ENCODE measurements around the gene ARMC6. TPM values are rescaled to one million over a fixed set of nuclear protein-coding genes. Genes with fewer than 3 reads are reported as not detected.

ARMC6 gene
- total RNA-seq, 4 donors from 2014 or later = 15.9 to 24.0 (median 19.2) TPM

DNA sequence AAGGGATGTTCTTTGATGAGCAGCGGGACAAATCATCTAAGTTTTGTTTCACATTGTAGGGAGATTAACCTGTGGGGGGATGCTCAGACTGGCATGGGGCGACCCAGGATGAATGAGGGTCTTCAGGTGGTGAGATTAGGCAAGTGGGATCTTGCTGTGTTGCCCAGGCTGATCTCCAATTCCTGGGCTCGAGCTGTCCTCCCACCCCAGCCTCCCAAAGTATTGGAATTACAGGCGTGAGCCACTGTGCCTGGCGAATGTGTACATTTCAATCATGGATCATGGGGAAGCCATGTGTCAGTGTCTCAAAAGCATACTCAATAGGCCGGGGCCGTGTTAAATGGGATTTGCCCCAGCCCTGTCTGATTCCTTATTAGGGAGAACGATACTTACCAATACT lies 38.5 kb downstream of the ARMC6 start:
- no peaks in the 10 kb centered on the region for H3K9me3 ChIP-seq
- H3K27me3 ChIP-seq = no peaks in the 10 kb centered on the region
- H3K27ac ChIP-seq = no peak overlapping the region
- WGBS, 2 donors (ENCODE audit: low coverage in 1 of 2) = 89% methylated on average over 4 of the region's 8 CpGs; no CpG with 5 or more reads in 1 of the 2 donors
- no peak for TF ChIP-seq EP300 (IDR thresholded peaks at IDR 0.05)
- TF ChIP-seq, protein P1, sequence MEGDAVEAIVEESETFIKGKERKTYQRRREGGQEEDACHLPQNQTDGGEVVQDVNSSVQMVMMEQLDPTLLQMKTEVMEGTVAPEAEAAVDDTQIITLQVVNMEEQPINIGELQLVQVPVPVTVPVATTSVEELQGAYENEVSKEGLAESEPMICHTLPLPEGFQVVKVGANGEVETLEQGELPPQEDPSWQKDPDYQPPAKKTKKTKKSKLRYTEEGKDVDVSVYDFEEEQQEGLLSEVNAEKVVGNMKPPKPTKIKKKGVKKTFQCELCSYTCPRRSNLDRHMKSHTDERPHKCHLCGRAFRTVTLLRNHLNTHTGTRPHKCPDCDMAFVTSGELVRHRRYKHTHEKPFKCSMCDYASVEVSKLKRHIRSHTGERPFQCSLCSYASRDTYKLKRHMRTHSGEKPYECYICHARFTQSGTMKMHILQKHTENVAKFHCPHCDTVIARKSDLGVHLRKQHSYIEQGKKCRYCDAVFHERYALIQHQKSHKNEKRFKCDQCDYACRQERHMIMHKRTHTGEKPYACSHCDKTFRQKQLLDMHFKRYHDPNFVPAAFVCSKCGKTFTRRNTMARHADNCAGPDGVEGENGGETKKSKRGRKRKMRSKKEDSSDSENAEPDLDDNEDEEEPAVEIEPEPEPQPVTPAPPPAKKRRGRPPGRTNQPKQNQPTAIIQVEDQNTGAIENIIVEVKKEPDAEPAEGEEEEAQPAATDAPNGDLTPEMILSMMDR (IDR thresholded peaks at IDR 0.05) = no peak
- no peak for TF ChIP-seq POLR2A (IDR thresholded peaks at IDR 0.05)
- TF ChIP-seq POLR2AphosphoS5 (IDR thresholded peaks at IDR 0.05) = no peak
- ATAC-seq = no peak
- peaks cover 0 to 32% of the 10 kb centered on the region in 2 donors for H3K36me3 ChIP-seq
- H3K4me1 ChIP-seq = peaks cover 0 to 28% (median 6%) of the 10 kb centered on the region in 3 donors
- no peak overlapping the region for H3K4me3 ChIP-seq

- H3K4me3 ChIP-seq = no peak overlapping the region
- H3K27me3 ChIP-seq = no peaks in the 10 kb centered on the region
- no peaks in the 10 kb centered on the region for H3K9me3 ChIP-seq
- 65 to 76% methylated on average over 9 to 10 of the region's 13 CpGs for WGBS, 2 donors (ENCODE audit: low coverage in 1 of 2)
- H3K4me1 ChIP-seq = peaks cover 0 to 5% (median 1%) of the 10 kb centered on the region in 3 donors
- ATAC-seq = no peak
- H3K36me3 ChIP-seq = peaks cover 0 to 35% of the 10 kb centered on the region in 2 donors
- no peak overlapping the region for H3K27ac ChIP-seq
- no peak for TF ChIP-seq EP300 (IDR thresholded peaks at IDR 0.05)
- no peak for TF ChIP-seq POLR2A (IDR thresholded peaks at IDR 0.05)
- TF ChIP-seq, protein P1 (IDR thresholded peaks at IDR 0.05) = no peak
- TF ChIP-seq POLR2AphosphoS5 (IDR thresholded peaks at IDR 0.05) = no peak
These were observed 40.9 kb downstream of the ARMC6 start for GRCh38 chr19:19074196-19074882.

DNA sequence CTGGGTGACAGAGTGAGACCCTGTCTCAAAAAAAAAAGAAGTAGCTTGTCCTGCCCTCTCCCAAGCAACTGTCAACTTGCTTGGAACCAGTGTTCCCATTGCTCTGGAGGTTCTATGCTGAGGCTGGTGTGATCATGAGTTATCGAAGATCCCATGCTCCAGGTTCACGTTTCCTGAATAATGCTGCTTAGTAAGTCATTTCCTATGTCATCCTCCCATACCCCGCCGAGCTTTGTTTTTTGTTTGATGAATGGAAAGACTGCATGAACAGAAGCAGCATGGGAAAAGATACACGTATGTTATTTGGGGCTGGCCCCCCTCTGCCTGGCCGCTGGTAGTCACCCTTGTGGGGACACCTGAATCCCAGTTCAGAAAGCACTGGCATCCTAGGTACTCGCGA lies 41.7 kb downstream of the ARMC6 start:
- Histone ChIP-seq H3K27me3 (no peaks in the 10 kb centered on the region), H3K4me3 (no peak overlapping the region), H3K4me1 (no peaks in the 10 kb centered on the region), H3K36me3 (peaks cover 0 to 35% of the 10 kb centered on the region in 2 donors), H3K9me3 (no peaks in the 10 kb centered on the region), H3K27ac (no peak overlapping the region)
- no peak for ATAC-seq
- TF ChIP-seq POLR2A (IDR thresholded peaks at IDR 0.05) (no peak), POLR2AphosphoS5 (IDR thresholded peaks at IDR 0.05) (no peak), EP300 (IDR thresholded peaks at IDR 0.05) (no peak)
- TF ChIP-seq, protein P1 (IDR thresholded peaks at IDR 0.05) = no peak
- WGBS, 2 donors (ENCODE audit: low coverage in 1 of 2) = 79 to 94% methylated on average over 5 of the region's 8 CpGs

DNA sequence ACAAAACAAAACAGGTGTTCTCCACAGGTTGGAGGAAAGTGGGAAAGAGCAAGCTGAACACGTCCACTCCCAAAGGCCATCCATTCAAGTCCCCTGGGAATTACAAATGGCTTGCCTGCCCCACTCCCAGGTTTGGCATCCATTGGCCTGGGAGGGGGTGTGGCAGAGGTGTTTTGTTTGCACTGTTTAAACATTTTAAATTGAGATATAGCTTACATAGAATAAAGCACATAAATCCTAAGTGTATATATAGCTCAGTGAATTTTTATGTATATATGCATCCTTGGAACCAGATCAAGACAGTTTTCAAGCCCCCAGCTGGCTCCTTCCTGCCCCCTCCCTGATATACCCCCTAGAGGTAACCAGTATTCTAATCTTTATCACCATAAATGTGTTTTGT lies 43.1 kb downstream of the ARMC6 start:
- TF ChIP-seq, protein P1 (IDR thresholded peaks at IDR 0.05) = no peak
- TF ChIP-seq POLR2AphosphoS5 (IDR thresholded peaks at IDR 0.05) (no peak), POLR2A (IDR thresholded peaks at IDR 0.05) (no peak)
- no peak for ATAC-seq
- no peak overlapping the region for H3K4me3 ChIP-seq
- no peaks in the 10 kb centered on the region for H3K27me3 ChIP-seq
- H3K27ac ChIP-seq = no peak overlapping the region
- no peaks in the 10 kb centered on the region for H3K4me1 ChIP-seq
- H3K36me3 ChIP-seq = peaks cover 0 to 34% of the 10 kb centered on the region in 2 donors
- 60 to 92% methylated on average over 1 of the region's 1 CpG for WGBS, 2 donors (ENCODE audit: low coverage in 1 of 2)
- H3K9me3 ChIP-seq = no peaks in the 10 kb centered on the region

- Histone ChIP-seq H3K27ac (no peak overlapping the region), H3K9me3 (no peaks in the 10 kb centered on the region), H3K4me3 (no peak overlapping the region), H3K27me3 (no peaks in the 10 kb centered on the region), H3K36me3 (peaks cover 0 to 31% of the 10 kb centered on the region in 2 donors), H3K4me1 (no peaks in the 10 kb centered on the region)
- WGBS, 2 donors (ENCODE audit: low coverage in 1 of 2) = 84 to 92% methylated on average over 4 to 7 of the region's 7 CpGs
- TF ChIP-seq, protein P1 (IDR thresholded peaks at IDR 0.05) = no peak
- TF ChIP-seq EP300 (IDR thresholded peaks at IDR 0.05) = no peak
- TF ChIP-seq POLR2A (IDR thresholded peaks at IDR 0.05) = no peak
- TF ChIP-seq POLR2AphosphoS5 (IDR thresholded peaks at IDR 0.05) = no peak
- no peak for ATAC-seq
These were observed 43.7 kb downstream of the ARMC6 start for GRCh38 chr19:19077103-19077502.

Data from gastroesophageal sphincter (tissue), 4 donors.